IMR-90 (cell line): ENCODE measurements around the gene KLK6. TPM values are rescaled to one million over a fixed set of nuclear protein-coding genes. Genes with fewer than 3 reads are reported as not detected.

Source experiments
- ATAC-seq: fragments of 200-7000 bp; cut with Tn5 transposase; 2 replicates; pipeline ENCODE4 v1.9.1; 2020; ENCODE audit warnings: low read depth, mild to moderate bottlenecking, moderate library complexity
- BruUV-seq: library from RNA; stranded (reverse); fragments of 400-500 nt; replicated peaks from 2 replicates; lab custom pipeline; 2021; lab: Mats Ljungman, UMichigan
- CTCF ChIA-PET: fragments of 300-600 bp; formaldehyde crosslinking; extraction: SDS; loops from one replicate; lab custom pipeline; 2021; ENCODE audit warnings: antibody characterized with exemption; lab: Yijun Ruan, JAX
- POLR2A ChIA-PET: fragments of 300-600 bp; sonication (Branson Sonifier 250); formaldehyde crosslinking; loops from one replicate; lab custom pipeline; 2022; ENCODE audit warnings: antibody characterized with exemption; ENCODE audit not compliant: unreplicated experiment; lab: Charles Lee
- DNase-seq: peaks from one replicate; pipeline ENCODE4 v3.0.0; 2013
- H2AFZ ChIP-seq: replicated peaks from 2 replicates; pipeline ENCODE3; 2013; ENCODE audit warnings: low read length, mild to moderate bottlenecking; ENCODE audit not compliant: poor library complexity
- H2AK5ac ChIP-seq: 2 replicates; pipeline ENCODE4 v1.6.1; 2013; ENCODE audit warnings: low read depth, low read length, inconsistent platforms
- H2AK9ac ChIP-seq: replicated peaks from 2 replicates; pipeline ENCODE3; 2013; ENCODE audit warnings: mild to moderate bottlenecking, low read depth, low read length, moderate library complexity; ENCODE audit not compliant: poor library complexity
- H2BK120ac ChIP-seq: 2 replicates; pipeline ENCODE4 v1.6.1; 2013; ENCODE audit warnings: low read depth, low read length, inconsistent platforms
- H2BK15ac ChIP-seq: 3 replicates; pipeline ENCODE4 v1.6.1; 2013; ENCODE audit warnings: low read depth, low read length, inconsistent platforms
- H2BK20ac ChIP-seq: 2 replicates; pipeline ENCODE4 v1.6.1; 2013; ENCODE audit warnings: low read depth, mild to moderate bottlenecking, inconsistent platforms, low read length, moderate library complexity
- H2BK5ac ChIP-seq: 2 replicates; pipeline ENCODE4 v1.6.1; 2013; ENCODE audit warnings: mild to moderate bottlenecking, low read depth, low read length, inconsistent platforms; ENCODE audit not compliant: poor library complexity, severe bottlenecking
- H3K14ac ChIP-seq: replicated peaks from 2 replicates; pipeline ENCODE4 v1.6.1; 2013; ENCODE audit warnings: low read depth, low read length, inconsistent platforms
- H3K18ac ChIP-seq: 2 replicates; pipeline ENCODE4 v1.6.1; 2013; ENCODE audit warnings: low read depth, low read length, control low read depth
- H3K23ac ChIP-seq: 2 replicates; pipeline ENCODE4 v1.6.1; 2013; ENCODE audit warnings: low read depth, low read length, inconsistent platforms
- H3K27ac ChIP-seq: 2 replicates; pipeline ENCODE4 v1.5.1; 2013; ENCODE audit warnings: mild to moderate bottlenecking, control low read depth, low read length; ENCODE audit not compliant: insufficient read depth
- H3K27me3 ChIP-seq: 2 replicates; pipeline ENCODE4 v1.6.1; 2013; ENCODE audit warnings: low read length; ENCODE audit not compliant: control insufficient read depth, insufficient read depth
- H3K36me3 ChIP-seq: 2 replicates; pipeline ENCODE4 v1.6.1; 2013; ENCODE audit warnings: low read length, mixed read lengths; ENCODE audit not compliant: control insufficient read depth, insufficient read depth
- H3K4ac ChIP-seq: 2 replicates; pipeline ENCODE4 v1.6.1; 2013; ENCODE audit warnings: low read depth, low read length, inconsistent platforms
- H3K4me1 ChIP-seq: 2 replicates; pipeline ENCODE4 v1.6.1; 2013; ENCODE audit warnings: low read length, mixed read lengths; ENCODE audit not compliant: control insufficient read depth, insufficient read depth
- H3K4me2 ChIP-seq: 2 replicates; pipeline ENCODE4 v1.6.1; 2013; ENCODE audit warnings: low read depth, mild to moderate bottlenecking, control low read depth, low read length, moderate library complexity
- H3K4me3 ChIP-seq: 2 replicates; pipeline ENCODE4 v1.5.1; 2013; ENCODE audit warnings: low read depth, mild to moderate bottlenecking, control low read depth, low read length, moderate library complexity; ENCODE audit not compliant: insufficient read depth
- H3K56ac ChIP-seq: 2 replicates; pipeline ENCODE4 v1.6.1; 2013; ENCODE audit warnings: low read length, inconsistent platforms; ENCODE audit not compliant: insufficient read depth; ENCODE audit errors: extremely low read depth
- H3K79me1 ChIP-seq, 2 experiments: 2 replicates each; pipeline ENCODE4 v1.6.1; 2013; ENCODE audit warnings: low read length in 2 of 2, inconsistent platforms in 1 of 2, low read depth in 1 of 2
- H3K9ac ChIP-seq: 2 replicates; pipeline ENCODE4 v1.6.1; 2013; ENCODE audit warnings: low read depth, low read length, control low read depth
- H3K9me1 ChIP-seq: 2 replicates; pipeline ENCODE4 v1.6.1; 2013; ENCODE audit warnings: low read length, inconsistent platforms; ENCODE audit not compliant: insufficient read depth
- H3K9me3 ChIP-seq: 2 replicates; pipeline ENCODE4 v1.6.1; 2013; ENCODE audit warnings: low read length; ENCODE audit not compliant: control insufficient read depth, insufficient read depth
- H4K20me1 ChIP-seq: 2 replicates; pipeline ENCODE4 v1.6.1; 2013; ENCODE audit warnings: low read length, inconsistent platforms; ENCODE audit not compliant: insufficient read depth
- H4K5ac ChIP-seq: 2 replicates; pipeline ENCODE4 v1.6.1; 2013; ENCODE audit warnings: mild to moderate bottlenecking, low read depth, low read length, control low read depth
- H4K8ac ChIP-seq, 2 experiments: 2 replicates each; pipeline ENCODE4 v1.6.1; 2013; ENCODE audit warnings: low read depth in 2 of 2, low read length in 2 of 2, control low read depth in 1 of 2, inconsistent platforms in 1 of 2
- H4K91ac ChIP-seq: 2 replicates; pipeline ENCODE4 v1.6.1; 2013; ENCODE audit warnings: low read depth, low read length, inconsistent platforms; ENCODE audit not compliant: insufficient read depth
- BHLHE40 ChIP-seq: fragments of 150-350 bp; IDR thresholded peaks from 2 replicates; pipeline ENCODE4 v1.6.1; 2016; ENCODE audit warnings: mild to moderate bottlenecking, low read depth, low read length
- CEBPB ChIP-seq: IDR thresholded peaks from 2 replicates; pipeline ENCODE4 v1.6.1; 2012; ENCODE audit warnings: low read depth, low read length, improper control_type of control experiment
- CHD1 ChIP-seq: IDR thresholded peaks from 2 replicates; pipeline ENCODE4 v1.6.1; 2012; ENCODE audit warnings: low read depth, low read length, improper control_type of control experiment
- FOS ChIP-seq: fragments of 150-350 bp; IDR thresholded peaks from 2 replicates; pipeline ENCODE4 v1.6.1; 2016; ENCODE audit warnings: low read depth, low read length
- MXI1 ChIP-seq: IDR thresholded peaks from 2 replicates; pipeline ENCODE4 v1.6.1; 2012; ENCODE audit warnings: low read depth, mild to moderate bottlenecking, low read length, moderate library complexity, borderline replicate concordance
- NFE2L2 ChIP-seq: fragments of 150-350 bp; IDR thresholded peaks from 2 replicates; pipeline ENCODE4 v1.6.1; 2016; ENCODE audit warnings: low read depth, mild to moderate bottlenecking, low read length
- POLR2A ChIP-seq: IDR thresholded peaks from 2 replicates; pipeline ENCODE4 v1.6.1; 2012; ENCODE audit warnings: mild to moderate bottlenecking, low read depth, low read length
- RAD21 ChIP-seq: IDR thresholded peaks from 2 replicates; pipeline ENCODE4 v1.6.1; 2012; ENCODE audit warnings: low read length, improper control_type of control experiment
- RFX5 ChIP-seq: IDR thresholded peaks from 2 replicates; pipeline ENCODE4 v1.8.0; 2012; ENCODE audit warnings: low read depth, mild to moderate bottlenecking, low read length, moderate library complexity
- SMC3 ChIP-seq: fragments of 150-350 bp; IDR thresholded peaks from 2 replicates; pipeline ENCODE4 v1.6.1; 2016; ENCODE audit warnings: low read depth, mild to moderate bottlenecking, antibody characterized with exemption, low read length, moderate library complexity
- USF2 ChIP-seq: fragments of 150-350 bp; IDR thresholded peaks from 2 replicates; pipeline ENCODE4 v1.6.1; 2017; ENCODE audit warnings: mild to moderate bottlenecking, antibody characterized with exemption, low read length, low read depth
- WGBS, 2 experiments: methylation state at CpG; one replicate each; pipeline versions ENCODE4 v1.1.5 to v1.1.7; 2013; ENCODE audit warnings: missing lambda C conversion rate in 2 of 2; ENCODE audit not compliant: insufficient read length in 1 of 2; ENCODE audit errors: extremely low coverage in 2 of 2; 5-methylcytosine and 5-hydroxymethylcytosine counted together
- dilution Hi-C: fragments of 300-500 bp; cut with HindIII; formaldehyde crosslinking; loops from one replicate; pipeline ENCODE4 v1.14.3; 2018; ENCODE audit warnings: low sequenced_read_pairs; ENCODE audit not compliant: unreplicated experiment
- in situ Hi-C: fragments of 300-500 bp; cut with MboI; formaldehyde crosslinking; loops from 3 replicates; pipeline ENCODE4 v1.14.3; 2019; ENCODE audit warnings: low sequenced_read_pairs, inconsistent platforms, mixed read lengths
- intact Hi-C: fragments of 100-400 bp; cut with micrococcal nuclease; formaldehyde crosslinking; loops from 2 replicates; pipeline ENCODE4 v1.10.0; 2022
- polyA plus RNA-seq, 3 experiments: library from polyadenylated mRNA; depleted of rRNA; stranded (reverse); fragments of >200 nt; gene quantifications; 2 replicates each; pipeline ENCODE4 v1.2.3, GENCODE V29; 2012; ENCODE audit warnings: low replicate concordance in 1 of 3
- total RNA-seq: library from RNA; depleted of rRNA; stranded (reverse); fragments of >200 nt; gene quantifications from 2 replicates; pipeline ENCODE4 v1.2.3, GENCODE V29; 2012
- TF ChIP-seq, protein P1 (sequence below): fragments of 150-350 bp; IDR thresholded peaks from 2 replicates; pipeline ENCODE4 v1.6.1; 2016; ENCODE audit warnings: low read depth, mild to moderate bottlenecking, low read length, moderate library complexity, borderline replicate concordance

Gene KLK6
- total and polyA plus RNA-seq, 2 of the 4 experiments (the other 2 are of a cell fraction), result not detected

- TF ChIP-seq BHLHE40, result no peak
Measured at GRCh38 chr19:50974702-50975556, 5.5 kb upstream of the KLK6 start (continued).

DNA sequence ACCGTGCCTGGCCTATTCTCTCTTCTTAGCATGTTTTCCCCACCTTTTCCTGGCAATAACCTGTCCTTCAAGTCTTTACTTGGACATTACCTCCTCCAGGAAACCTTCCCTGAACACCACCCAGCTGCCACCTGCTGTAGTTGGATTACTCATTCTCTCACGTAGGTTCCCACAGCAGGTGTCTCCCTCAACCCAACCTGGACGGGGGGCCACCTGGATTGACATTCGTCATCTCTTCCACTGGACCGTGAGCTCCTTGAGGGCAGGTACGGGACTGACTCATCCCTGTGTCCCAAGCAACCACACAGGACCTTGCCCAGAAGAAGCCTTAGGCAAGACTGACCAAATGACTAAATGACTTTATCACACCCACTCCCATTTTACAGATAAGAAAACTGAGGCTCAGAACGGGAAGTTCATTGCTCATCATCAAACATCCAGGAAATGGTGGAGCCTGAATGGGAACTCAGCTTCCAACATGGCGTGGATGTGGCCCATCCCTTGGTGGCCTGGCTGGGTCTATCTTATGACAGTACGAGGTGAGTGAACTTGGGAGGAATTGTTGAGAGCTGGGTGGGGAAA, 3.5 kb upstream of the KLK6 start:
- ChIA-PET POLR2A (no interaction called here), CTCF (no interaction called here)
- Histone ChIP-seq H3K79me1 (no peaks in the 10 kb centered on the region), H2AK5ac (no peak overlapping the region), H2AK9ac (no peak overlapping the region), H3K18ac (no peak overlapping the region), H3K9me1 (no peaks in the 10 kb centered on the region), H2BK5ac (no peak overlapping the region), H3K14ac (no peak overlapping the region), H4K91ac (no peak overlapping the region), H3K27me3 (no peaks in the 10 kb centered on the region), H3K4me3 (no peak overlapping the region), H3K36me3 (no peaks in the 10 kb centered on the region), H2BK15ac (no peak overlapping the region), H3K56ac (no peak overlapping the region), H2BK120ac (no peak overlapping the region), H2BK20ac (no peak overlapping the region), H3K23ac (no peak overlapping the region), H4K5ac (no peak overlapping the region), H4K20me1 (no peaks in the 10 kb centered on the region), H3K9ac (no peak overlapping the region), H2AFZ (no peak overlapping the region), H3K4me1 (no peaks in the 10 kb centered on the region), H3K27ac (no peak overlapping the region), H3K4ac (no peak overlapping the region), H3K4me2 (no peak overlapping the region), H4K8ac (no peak overlapping the region), H3K9me3 (no peaks in the 10 kb centered on the region; the same call in none of the 2 replicates)
- in situ Hi-C loops, result no loop called here
- DNase-seq, result no peak
- BruUV-seq, result no TSS peak
- dilution Hi-C loops, result no loop called here
- ATAC-seq, result no peak
- intact Hi-C loops, result no loop called here
- TF ChIP-seq NFE2L2 (no peak), BHLHE40 (no peak), FOS (no peak), RAD21 (no peak), USF2 (no peak), POLR2A (no peak), CHD1 (no peak), SMC3 (no peak), CEBPB (no peak), MXI1 (no peak), RFX5 (no peak)
- TF ChIP-seq, protein P1, sequence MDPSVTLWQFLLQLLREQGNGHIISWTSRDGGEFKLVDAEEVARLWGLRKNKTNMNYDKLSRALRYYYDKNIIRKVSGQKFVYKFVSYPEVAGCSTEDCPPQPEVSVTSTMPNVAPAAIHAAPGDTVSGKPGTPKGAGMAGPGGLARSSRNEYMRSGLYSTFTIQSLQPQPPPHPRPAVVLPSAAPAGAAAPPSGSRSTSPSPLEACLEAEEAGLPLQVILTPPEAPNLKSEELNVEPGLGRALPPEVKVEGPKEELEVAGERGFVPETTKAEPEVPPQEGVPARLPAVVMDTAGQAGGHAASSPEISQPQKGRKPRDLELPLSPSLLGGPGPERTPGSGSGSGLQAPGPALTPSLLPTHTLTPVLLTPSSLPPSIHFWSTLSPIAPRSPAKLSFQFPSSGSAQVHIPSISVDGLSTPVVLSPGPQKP, result no peak
- WGBS, 2 experiments, result 20% methylated on average over 2 of the region's 9 CpGs; no CpG with 5 or more reads in 1 of the 2 experiments
